Kidney epithelial cell (primary cell): ENCODE data around the gene SMIM30. TPM values are rescaled to one million over a fixed set of nuclear protein-coding genes. Genes with fewer than 3 reads are reported as not detected.

Experiments used
- DNase-seq: peaks from one replicate; pipeline ENCODE4 v3.0.0-alpha.2; 2010; ENCODE audit warnings: low read depth
- H3K27me3 ChIP-seq: 2 replicates; pipeline ENCODE4 v1.6.0; 2011; ENCODE audit warnings: low read length; ENCODE audit not compliant: control insufficient read depth, insufficient read depth
- H3K36me3 ChIP-seq: 2 replicates; pipeline ENCODE4 v1.5.1; 2011; ENCODE audit warnings: low read length; ENCODE audit not compliant: control insufficient read depth, insufficient read depth
- H3K4me3 ChIP-seq: 2 replicates; pipeline ENCODE4 v1.5.1; 2011; ENCODE audit warnings: low read depth, mild to moderate bottlenecking, control low read depth, low read length
- CTCF ChIP-seq: IDR thresholded peaks from 2 replicates; pipeline ENCODE4 v1.5.1; 2011; ENCODE audit warnings: mild to moderate bottlenecking, moderate library complexity, low read length, control low read depth, inconsistent platforms; ENCODE audit not compliant: insufficient read depth, poor library complexity, severe bottlenecking
- total RNA-seq: library from RNA; depleted of rRNA; stranded (reverse); fragments of >200 nt; gene quantifications from 2 replicates; pipeline ENCODE4 v1.2.3, GENCODE V29; 2015

The SMIM30 gene
- total RNA-seq, 1 donor from 2014 or later = 54.9 TPM

DNA sequence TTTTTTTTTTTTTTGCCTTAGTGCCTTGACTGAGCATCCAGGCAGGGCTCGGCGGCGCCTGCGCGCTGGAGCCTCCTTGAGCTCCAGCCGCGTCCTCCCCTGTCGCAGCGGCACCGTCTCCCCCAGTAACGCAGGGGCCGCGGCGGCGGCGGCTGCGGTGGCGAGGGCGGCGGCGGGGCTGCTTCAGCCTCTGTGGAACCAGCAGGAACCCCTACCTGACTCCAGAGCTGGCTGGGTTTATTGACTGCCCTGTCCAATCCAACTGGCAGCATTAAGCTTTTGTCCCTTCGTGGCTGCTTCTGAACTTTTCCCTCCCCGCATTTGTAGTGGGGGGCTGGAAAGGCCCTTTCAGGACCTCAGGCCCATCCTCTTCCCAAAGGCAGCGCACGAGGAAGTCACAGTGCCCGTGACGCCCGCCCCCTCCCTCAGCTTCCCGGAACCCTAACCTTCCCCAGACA, 31.9 kb downstream of the SMIM30 start, which contains the start of gene GPR85:
Gene GPR85, minus strand, starts transcription at position 397 of the 458 bp plus-strand sequence. CDS start 2,106 bp downstream, outside the sequence.
- DNase-seq = no peak
- peak within 1 kb of the TSS; percentile 63 for H3K4me3 ChIP-seq
- TF ChIP-seq CTCF = no peak
- peaks cover 3% of the 10 kb centered on the region for H3K27me3 ChIP-seq
- no peaks in the 10 kb centered on the region for H3K36me3 ChIP-seq

DNA sequence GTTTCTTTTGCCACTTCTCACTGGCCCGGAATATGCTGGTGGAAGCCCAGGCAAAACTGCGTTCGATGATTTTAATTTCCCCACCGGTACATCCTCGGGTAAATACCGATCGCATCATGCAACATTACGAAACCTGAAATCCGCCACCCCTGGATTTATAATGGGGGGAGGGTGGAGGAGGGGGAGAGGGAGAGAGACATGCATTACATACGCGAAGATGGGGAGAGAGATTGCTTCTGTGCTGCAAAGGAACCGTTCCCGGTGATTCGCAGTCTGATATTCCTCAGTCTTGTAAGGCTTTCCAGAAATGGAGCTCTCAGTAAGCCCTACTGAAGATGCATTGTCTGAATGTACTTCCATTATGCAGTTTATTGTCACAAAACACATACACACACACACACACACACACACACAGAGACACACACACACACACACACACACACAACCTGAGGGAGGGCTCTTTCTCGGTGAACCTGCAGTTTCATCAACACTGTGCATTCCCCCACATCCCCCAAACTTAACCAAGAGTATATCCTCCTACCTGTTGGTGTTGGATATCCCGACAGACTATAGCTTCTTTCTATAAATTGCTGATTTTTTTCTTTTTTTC, 32.5 kb downstream of the SMIM30 start:
- Histone ChIP-seq H3K4me3 (peak overlapping the region; percentile 63), H3K36me3 (no peaks in the 10 kb centered on the region), H3K27me3 (peaks cover 3% of the 10 kb centered on the region)
- DNase-seq = no peak
- no peak for TF ChIP-seq CTCF

DNA sequence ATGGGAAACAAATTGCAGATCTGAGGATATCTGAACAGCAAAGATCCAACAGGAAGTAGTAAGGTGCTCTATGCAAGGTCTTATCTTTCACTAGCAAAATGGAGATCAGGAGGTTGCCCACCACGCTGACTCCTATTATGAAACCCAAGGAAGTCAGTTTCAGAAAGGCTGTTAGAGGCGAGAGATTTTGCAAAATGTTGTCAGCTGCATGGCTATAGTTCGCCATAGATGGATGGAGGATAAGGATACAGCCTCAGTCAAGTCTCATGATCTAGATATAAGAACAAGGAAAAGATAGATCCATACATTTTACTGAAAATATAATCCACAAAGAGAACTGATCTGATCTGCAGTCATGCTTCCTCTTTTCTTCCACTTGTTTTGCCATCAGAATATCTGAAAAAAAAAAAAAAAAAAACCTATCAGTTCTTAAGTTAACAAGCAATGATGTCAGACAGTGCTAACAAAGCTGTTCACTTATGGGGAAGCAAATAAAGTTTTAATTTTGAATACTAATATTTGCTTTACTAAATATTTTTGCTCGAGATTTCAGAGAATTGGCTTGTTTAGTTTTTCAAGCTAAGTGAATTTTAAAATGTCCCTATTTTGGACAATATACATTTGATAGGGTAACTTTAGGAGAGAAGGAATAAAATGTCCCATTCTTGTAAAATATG, 33.7 kb downstream of the SMIM30 start:
- DNase-seq = no peak
- H3K4me3 ChIP-seq = no peak overlapping the region
- H3K36me3 ChIP-seq = no peaks in the 10 kb centered on the region
- TF ChIP-seq CTCF = no peak
- H3K27me3 ChIP-seq = peaks cover 3% of the 10 kb centered on the region

- TF ChIP-seq CTCF = no peak
- no peak overlapping the region for H3K4me3 ChIP-seq
- DNase-seq = no peak
- peaks cover 3% of the 10 kb centered on the region for H3K27me3 ChIP-seq
- H3K36me3 ChIP-seq = no peaks in the 10 kb centered on the region
Measured at GRCh38 chr7:113083816-113084495, 34.4 kb downstream of the SMIM30 start.

DNA sequence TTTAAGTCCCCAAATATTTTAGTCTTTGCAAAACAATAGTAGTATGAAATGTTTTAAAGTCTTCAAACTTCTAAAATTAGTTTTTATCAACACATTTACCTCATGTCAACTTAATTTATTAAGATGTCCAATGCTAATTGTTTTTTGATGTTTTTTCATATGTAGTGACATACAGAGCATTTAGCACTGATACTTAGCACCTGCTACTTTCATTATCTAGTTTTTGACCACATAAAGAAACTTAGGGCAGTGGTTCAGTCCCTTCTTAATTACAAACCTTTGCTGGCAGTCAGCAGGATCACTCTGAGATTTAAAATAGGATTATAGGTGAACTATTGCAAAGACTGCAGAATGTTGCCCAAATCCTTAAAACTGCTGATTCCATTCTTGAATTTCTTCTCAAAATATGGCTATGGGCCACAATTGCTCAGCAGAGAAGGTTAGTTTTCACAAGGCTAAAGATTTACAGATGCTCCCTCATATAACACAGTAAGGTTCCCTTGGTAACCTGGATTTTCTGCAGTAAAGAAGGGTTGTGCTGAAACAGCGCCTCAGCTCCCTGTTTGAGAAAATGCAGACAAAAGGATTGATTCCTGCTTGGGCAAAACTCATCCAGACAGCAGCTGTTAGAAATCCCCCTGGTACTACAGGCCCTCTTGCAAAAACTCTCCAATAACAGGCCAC, 35.1 kb downstream of the SMIM30 start:
- H3K27me3 ChIP-seq = peaks cover 3% of the 10 kb centered on the region
- no peaks in the 10 kb centered on the region for H3K36me3 ChIP-seq
- H3K4me3 ChIP-seq = no peak overlapping the region
- no peak for TF ChIP-seq CTCF
- no peak for DNase-seq
